Trophoblast cell (in vitro differentiated cells and primary cell): ENCODE results near the gene DESI1.

ENCODE experiments used
- DNase-seq, 2 donors: peaks; one replicate each; pipeline ENCODE4 v3.0.0-alpha.2; 2016
- H2AFZ ChIP-seq: 2 replicates; pipeline ENCODE4 v1.6.1; 2013; ENCODE audit warnings: low read length, moderate library complexity, mild to moderate bottlenecking; ENCODE audit not compliant: insufficient read depth, poor library complexity
- H2AK5ac ChIP-seq: 2 replicates; pipeline ENCODE4 v1.6.1; 2013; ENCODE audit warnings: mild to moderate bottlenecking, low read length
- H2BK120ac ChIP-seq: 2 replicates; pipeline ENCODE4 v1.6.1; 2013; ENCODE audit warnings: low read length, mild to moderate bottlenecking, moderate library complexity; ENCODE audit not compliant: insufficient read depth, poor library complexity
- H2BK12ac ChIP-seq: 2 replicates; pipeline ENCODE4 v1.6.1; 2013; ENCODE audit warnings: mild to moderate bottlenecking, low read length, moderate library complexity
- H2BK5ac ChIP-seq: 2 replicates; pipeline ENCODE4 v1.6.1; 2013; ENCODE audit warnings: low read length, low read depth, moderate library complexity, mild to moderate bottlenecking; ENCODE audit not compliant: poor library complexity
- H3K14ac ChIP-seq: 2 replicates; pipeline ENCODE4 v1.6.1; 2013; ENCODE audit warnings: mild to moderate bottlenecking, low read length
- H3K18ac ChIP-seq: 2 replicates; pipeline ENCODE4 v1.6.1; 2013; ENCODE audit warnings: mild to moderate bottlenecking, low read length
- H3K23ac ChIP-seq: 2 replicates; pipeline ENCODE4 v1.6.1; 2013; ENCODE audit warnings: low read length
- H3K27ac ChIP-seq: 2 replicates; pipeline ENCODE4 v1.5.1; 2013; ENCODE audit warnings: low read depth, mild to moderate bottlenecking, inconsistent platforms, low read length, moderate library complexity
- H3K27me3 ChIP-seq: 2 replicates; pipeline ENCODE4 v1.6.1; 2013; ENCODE audit warnings: inconsistent platforms, mild to moderate bottlenecking, low read length, moderate library complexity; ENCODE audit not compliant: insufficient read depth
- H3K36me3 ChIP-seq, 2 experiments: 1 replicate in 1 of 2; 2 replicates in 1 of 2; pipeline ENCODE4 v1.6.1; 2013; ENCODE audit warnings: low read length in 2 of 2, mild to moderate bottlenecking in 2 of 2, moderate library complexity in 1 of 2; ENCODE audit not compliant: insufficient read depth in 2 of 2, control insufficient read depth in 1 of 2
- H3K4ac ChIP-seq: 2 replicates; pipeline ENCODE4 v1.6.1; 2013; ENCODE audit warnings: low read depth, mild to moderate bottlenecking, low read length, moderate library complexity
- H3K4me1 ChIP-seq, 2 experiments: 1 replicate in 1 of 2; 2 replicates in 1 of 2; pipeline ENCODE4 v1.6.1; 2013; ENCODE audit warnings: low read length in 2 of 2, mild to moderate bottlenecking in 2 of 2, moderate library complexity in 1 of 2; ENCODE audit not compliant: insufficient read depth in 2 of 2, control insufficient read depth in 1 of 2
- H3K4me2 ChIP-seq: 2 replicates; pipeline ENCODE4 v1.6.1; 2013; ENCODE audit warnings: inconsistent platforms, mild to moderate bottlenecking, low read length, moderate library complexity
- H3K4me3 ChIP-seq: 2 replicates; pipeline ENCODE4 v1.5.1; 2013; ENCODE audit warnings: mild to moderate bottlenecking, low read depth, low read length, inconsistent platforms
- H3K79me1 ChIP-seq: one replicate; pipeline ENCODE4 v1.6.1; 2013; ENCODE audit warnings: low read length
- H3K79me2 ChIP-seq: 2 replicates; pipeline ENCODE4 v1.6.1; 2013; ENCODE audit warnings: low read length, mild to moderate bottlenecking; ENCODE audit not compliant: control insufficient read depth, insufficient read depth, poor library complexity
- H3K9ac ChIP-seq: 2 replicates; pipeline ENCODE4 v1.6.1; 2013; ENCODE audit warnings: mild to moderate bottlenecking, low read length
- H3K9me3 ChIP-seq: 2 replicates; pipeline ENCODE4 v1.6.1; 2013; ENCODE audit warnings: low read depth, mild to moderate bottlenecking, control low read depth, inconsistent platforms, low read length; ENCODE audit not compliant: insufficient read depth
- H4K12ac ChIP-seq: 2 replicates; pipeline ENCODE4 v1.6.1; 2013; ENCODE audit warnings: low read depth, mild to moderate bottlenecking, low read length, moderate library complexity
- H4K8ac ChIP-seq: 2 replicates; pipeline ENCODE4 v1.6.1; 2013; ENCODE audit warnings: low read depth, mild to moderate bottlenecking, low read length, moderate library complexity
- H4K91ac ChIP-seq: one replicate; pipeline ENCODE4 v1.6.1; 2013; ENCODE audit warnings: low read depth, mild to moderate bottlenecking, low read length, moderate library complexity
- WGBS: extraction: QIAGEN DNeasy Blood & Tissue Kit; methylation state at CpG from one replicate; pipeline ENCODE4 v1.1.7; 2013; ENCODE audit warnings: missing lambda C conversion rate; ENCODE audit not compliant: insufficient read length, insufficient coverage; ENCODE audit errors: extremely low coverage; 5-methylcytosine and 5-hydroxymethylcytosine counted together

Gene DESI1

DNA sequence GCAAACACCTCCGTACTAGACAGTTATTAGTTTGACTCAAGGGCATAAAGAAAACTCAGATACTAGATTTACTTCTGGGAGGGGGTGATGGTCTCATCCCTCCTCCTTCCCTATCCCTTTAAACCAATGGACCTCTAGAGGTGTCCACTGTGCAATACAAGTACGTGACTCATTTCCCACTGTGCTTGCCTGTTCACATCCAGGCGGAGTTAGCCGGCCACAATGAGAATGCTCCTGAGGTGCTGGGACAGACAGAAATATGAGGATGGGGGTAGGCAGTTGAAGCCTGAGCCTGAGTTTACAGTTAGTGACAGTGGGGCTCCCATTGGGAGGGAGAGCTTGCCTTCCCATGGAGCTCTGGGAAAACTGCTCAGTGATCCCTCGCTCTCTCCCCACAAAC, 22.8 kb downstream of the DESI1 start:
- Histone ChIP-seq H4K12ac (no peak overlapping the region), H3K4me1 (no peaks in the 10 kb centered on the region), H3K14ac (no peak overlapping the region), H3K23ac (no peak overlapping the region), H3K9ac (no peak overlapping the region), H4K91ac (no peak overlapping the region), H3K27ac (no peak overlapping the region), H3K79me2 (no peaks in the 10 kb centered on the region), H2BK120ac (no peak overlapping the region), H2AFZ (no peak overlapping the region), H4K8ac (no peak overlapping the region), H3K4me2 (no peak overlapping the region), H2AK5ac (no peak overlapping the region), H3K4ac (no peak overlapping the region), H3K9me3 (peaks cover 5% of the 10 kb centered on the region), H3K4me3 (no peak overlapping the region), H3K18ac (no peak overlapping the region), H3K27me3 (no peaks in the 10 kb centered on the region), H2BK12ac (no peak overlapping the region), H3K79me1 (no peaks in the 10 kb centered on the region), H3K36me3 (peaks cover 17 to 21% of the 10 kb centered on the region in 2 experiments), H2BK5ac (no peak overlapping the region)
- no peak for DNase-seq
- WGBS = no CpG with 5 or more reads among the region's 5 CpGs

- Histone ChIP-seq H3K4me2 (no peak overlapping the region), H3K36me3 (peaks cover 13 to 16% of the 10 kb centered on the region in 2 experiments), H3K9ac (no peak overlapping the region), H4K12ac (no peak overlapping the region), H2AK5ac (no peak overlapping the region), H3K79me2 (no peaks in the 10 kb centered on the region), H3K4me3 (no peak overlapping the region), H2BK120ac (no peak overlapping the region), H3K4ac (no peak overlapping the region), H3K14ac (no peak overlapping the region), H3K79me1 (no peaks in the 10 kb centered on the region), H3K27ac (no peak overlapping the region), H2BK12ac (no peak overlapping the region), H2BK5ac (no peak overlapping the region), H4K8ac (no peak overlapping the region), H3K4me1 (no peaks in the 10 kb centered on the region), H3K27me3 (no peaks in the 10 kb centered on the region), H3K18ac (no peak overlapping the region), H4K91ac (no peak overlapping the region), H3K9me3 (peaks cover 3% of the 10 kb centered on the region), H3K23ac (no peak overlapping the region), H2AFZ (no peak overlapping the region)
- no peak for DNase-seq
- no CpG with 5 or more reads among the region's 2 CpGs for WGBS
Measured at GRCh38 chr22:41597635-41597953, 23.2 kb downstream of the DESI1 start.

GRCh38 chr22:41596776-41597634, 23.8 kb downstream of the DESI1 start:
- Histone ChIP-seq H3K4me1 (no peaks in the 10 kb centered on the region), H2AFZ (no peak overlapping the region), H4K91ac (no peak overlapping the region), H2BK120ac (no peak overlapping the region), H3K18ac (no peak overlapping the region), H4K8ac (no peak overlapping the region), H3K14ac (no peak overlapping the region), H2AK5ac (no peak overlapping the region), H2BK12ac (no peak overlapping the region), H3K9ac (no peak overlapping the region), H3K4me2 (no peak overlapping the region), H3K27ac (no peak overlapping the region), H3K79me2 (no peaks in the 10 kb centered on the region), H3K36me3 (peaks cover 10 to 12% of the 10 kb centered on the region in 2 experiments), H2BK5ac (no peak overlapping the region), H3K23ac (no peak overlapping the region), H3K9me3 (peaks cover 3% of the 10 kb centered on the region), H3K27me3 (no peaks in the 10 kb centered on the region), H3K4me3 (no peak overlapping the region), H3K79me1 (no peaks in the 10 kb centered on the region), H3K4ac (no peak overlapping the region), H4K12ac (no peak overlapping the region)
- no CpG with 5 or more reads among the region's 13 CpGs for WGBS
- peak; percentile 16 to 47 for DNase-seq

DNA sequence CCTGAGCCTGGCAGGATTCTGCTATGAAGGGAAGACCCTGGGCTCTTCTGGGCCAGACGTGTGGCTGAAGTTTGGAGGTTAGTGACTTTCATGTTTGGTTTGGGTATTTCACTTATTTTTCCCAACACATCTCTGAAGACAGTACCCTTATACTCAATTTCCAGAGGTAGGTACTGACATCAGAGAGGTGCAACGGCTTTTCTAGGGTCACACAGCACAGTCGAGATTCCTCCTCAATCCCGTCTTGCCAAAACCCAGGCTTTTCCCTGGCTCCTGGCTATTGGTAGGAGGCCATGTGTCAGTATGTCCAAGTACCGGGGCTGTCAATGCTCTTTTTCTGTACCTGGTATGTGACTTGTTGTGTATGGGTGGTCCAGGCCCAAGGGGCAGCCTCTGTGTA, 25.1 kb downstream of the DESI1 start:
- no CpG with 5 or more reads among the region's 5 CpGs for WGBS
- Histone ChIP-seq H2BK120ac (no peak overlapping the region), H3K4me1 (no peaks in the 10 kb centered on the region), H4K8ac (no peak overlapping the region), H3K27ac (no peak overlapping the region), H4K91ac (no peak overlapping the region), H2AFZ (no peak overlapping the region), H3K9me3 (peaks cover 3% of the 10 kb centered on the region), H4K12ac (no peak overlapping the region), H3K36me3 (peaks cover 5 to 7% of the 10 kb centered on the region in 2 experiments), H2BK12ac (no peak overlapping the region), H2AK5ac (no peak overlapping the region), H3K4ac (no peak overlapping the region), H3K23ac (no peak overlapping the region), H3K79me2 (no peaks in the 10 kb centered on the region), H3K79me1 (no peaks in the 10 kb centered on the region), H2BK5ac (no peak overlapping the region), H3K4me2 (no peak overlapping the region), H3K4me3 (no peak overlapping the region), H3K14ac (no peak overlapping the region), H3K18ac (no peak overlapping the region), H3K9ac (no peak overlapping the region), H3K27me3 (no peaks in the 10 kb centered on the region)
- no peak for DNase-seq
